HG03378 (cell line): ENCODE results near the gene C4BPA.

Source experiments
- ATAC-seq: cut with Tn5 transposase; IDR thresholded peaks from one replicate; pipeline ENCODE4 v1.9.1; 2021; ENCODE audit warnings: mild to moderate bottlenecking, moderate library complexity; ENCODE audit not compliant: unreplicated experiment

The C4BPA gene

DNA sequence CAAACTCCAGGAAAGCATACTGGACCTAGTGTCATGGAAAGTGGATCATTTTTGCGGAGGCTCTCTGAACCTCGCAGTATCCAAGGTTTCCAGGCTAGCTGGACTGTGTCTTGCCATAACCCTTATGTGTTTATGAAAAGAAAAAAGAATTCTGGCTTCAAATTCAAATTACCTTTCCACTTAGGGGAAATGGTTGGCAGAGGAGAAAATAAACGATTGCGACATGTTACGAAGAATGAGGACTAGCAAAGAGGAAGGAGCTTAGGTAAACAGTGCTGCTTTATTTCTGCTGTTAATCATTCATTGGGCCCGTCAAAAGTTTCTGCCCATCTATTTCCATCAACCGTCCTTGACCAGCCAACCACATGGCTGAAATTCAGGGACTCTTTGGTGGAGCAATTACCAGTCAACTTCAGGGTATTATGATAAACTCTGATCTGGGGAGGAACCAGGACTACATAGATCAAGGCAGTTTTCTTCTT lies at the start of gene C4BPA:
Gene C4BPA (plus strand): TSS at position 342 of the 482 bp plus-strand sequence. CDS start 8,793 bp downstream, outside the sequence.
- no peak for ATAC-seq

DNA sequence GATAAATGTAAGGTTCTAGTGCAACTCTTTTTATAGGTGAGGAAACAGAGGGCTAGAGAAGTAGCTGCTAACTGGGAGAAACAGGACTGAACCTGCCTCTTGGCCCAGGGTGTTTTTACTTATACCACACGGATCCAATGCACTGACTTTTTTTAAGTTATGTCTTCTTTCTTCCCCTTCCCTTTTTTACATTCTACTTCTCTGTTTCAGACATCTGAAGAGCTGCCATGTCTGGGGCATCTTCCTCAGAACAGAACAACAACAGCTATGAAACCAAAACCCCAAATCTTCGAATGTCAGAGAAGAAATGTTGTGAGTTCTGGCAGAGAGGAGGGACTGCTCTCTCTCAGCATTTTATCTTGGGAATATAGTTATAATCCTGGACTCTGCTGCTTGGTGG lies 49.5 kb upstream of the C4BPA start:
- ATAC-seq: no peak

DNA sequence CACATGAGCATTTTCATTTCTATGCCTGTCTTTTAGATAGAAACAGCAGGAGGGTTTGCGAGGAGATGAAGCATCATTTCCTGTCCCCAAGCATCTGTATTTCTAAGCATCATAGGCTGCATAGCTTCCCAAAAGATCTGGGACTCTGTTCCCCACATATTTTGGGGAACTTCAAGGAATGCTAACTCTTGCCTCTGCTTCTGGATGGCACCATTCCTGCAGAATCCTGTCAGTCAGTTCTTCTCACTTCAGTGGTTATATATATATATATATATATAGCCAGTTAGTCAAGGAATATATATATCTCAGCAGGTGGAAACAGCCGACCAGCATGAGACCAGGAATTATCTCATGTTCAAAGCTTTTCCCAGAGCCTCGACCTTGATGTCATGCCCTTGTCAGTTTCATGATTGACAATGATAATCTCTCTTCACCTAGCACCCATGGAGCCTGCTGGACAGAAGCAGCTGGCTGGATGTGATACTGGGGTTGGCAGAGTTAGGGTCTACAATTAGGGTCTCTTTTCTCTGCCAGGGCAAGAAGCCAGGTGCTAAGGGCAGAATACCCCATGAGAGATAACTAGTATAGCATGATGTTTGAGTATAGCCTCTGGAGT lies 48.5 kb upstream of the C4BPA start:
- no peak for ATAC-seq

DNA sequence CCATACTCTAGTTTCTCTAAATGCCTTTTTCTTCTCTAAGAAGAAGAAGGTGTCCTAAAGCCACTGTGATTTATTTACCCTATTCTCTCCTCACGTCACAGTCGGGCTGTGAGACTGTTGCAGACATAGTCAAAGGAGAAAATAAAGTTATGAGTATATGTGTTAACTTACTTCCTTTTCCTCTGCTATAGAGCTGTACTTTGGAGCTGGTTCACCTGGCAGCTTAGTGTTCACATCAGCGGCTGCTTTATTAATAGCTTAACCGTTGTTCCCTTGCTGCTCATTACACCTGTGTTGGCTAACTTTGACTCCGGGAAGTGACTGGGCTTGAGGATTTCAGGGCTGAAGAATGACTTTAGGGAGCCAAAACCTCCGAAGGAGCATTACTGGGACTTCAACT lies 47.4 kb upstream of the C4BPA start:
- no peak for ATAC-seq

DNA sequence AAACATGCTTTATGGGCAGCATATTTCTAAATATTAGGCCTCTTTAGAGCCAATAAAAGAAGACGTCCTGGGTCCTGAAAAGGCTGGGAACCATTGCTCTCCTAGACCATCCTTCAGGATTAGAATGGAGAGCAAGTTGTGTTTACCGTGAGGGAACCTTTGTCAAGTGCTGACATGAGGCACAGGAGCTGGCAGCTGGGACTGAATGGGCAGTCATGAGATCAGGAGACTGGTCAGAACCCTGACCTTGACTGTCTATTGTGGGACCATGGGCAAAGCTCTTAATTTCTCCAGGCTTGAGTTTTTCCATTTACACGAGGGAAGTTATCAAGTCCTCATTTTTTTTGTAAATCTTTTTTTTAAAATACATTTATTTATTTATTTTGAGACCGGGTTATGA lies 45.8 kb upstream of the C4BPA start:
- no peak for ATAC-seq

DNA sequence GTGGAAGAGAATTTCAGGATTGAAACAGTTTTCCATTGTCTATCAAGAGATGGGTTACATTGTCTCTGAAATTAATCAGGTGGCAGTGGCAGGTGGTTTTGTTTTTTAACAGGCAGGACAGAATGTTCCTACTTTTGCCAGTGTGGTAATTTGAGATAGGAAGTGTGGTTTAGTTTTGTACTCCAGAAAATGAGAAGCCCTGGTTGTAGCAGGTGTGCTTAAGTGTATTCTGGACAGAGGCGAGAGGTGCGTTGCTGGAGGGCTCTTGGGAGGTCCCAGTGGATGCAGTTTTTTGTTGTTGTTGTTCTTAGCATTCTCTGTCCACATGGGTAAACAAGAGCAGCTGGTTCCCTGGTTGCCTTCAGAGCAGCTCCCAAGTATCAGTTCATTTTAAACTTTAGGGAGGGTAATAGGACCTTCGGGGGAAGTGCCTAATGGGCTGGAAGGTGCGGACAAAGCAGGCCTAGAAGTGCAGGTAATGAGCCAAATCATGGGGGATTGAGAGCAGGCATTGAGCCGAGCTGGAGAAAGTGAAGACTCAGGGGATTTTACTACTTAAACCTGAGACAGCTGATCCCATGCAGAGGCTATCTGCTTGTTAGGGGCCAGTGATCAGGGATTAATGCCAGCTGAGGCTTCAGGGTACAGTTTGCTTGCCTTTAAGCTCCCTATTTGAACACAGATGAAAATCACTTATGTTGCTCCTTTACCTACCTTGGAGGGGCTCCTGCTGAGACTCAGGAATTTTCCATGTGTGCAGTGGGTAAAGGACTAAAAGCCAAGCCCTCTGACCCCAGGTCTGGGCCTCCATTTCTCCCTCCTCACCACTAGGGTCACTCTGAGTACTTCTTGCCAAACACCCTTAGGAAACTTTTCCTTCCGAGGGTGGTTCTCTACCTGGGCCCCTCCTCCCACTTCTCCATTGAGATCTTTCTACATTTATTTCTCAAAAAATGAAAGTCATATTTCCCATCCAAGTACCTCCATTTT lies 44.9 kb upstream of the C4BPA start:
- no peak for ATAC-seq

DNA sequence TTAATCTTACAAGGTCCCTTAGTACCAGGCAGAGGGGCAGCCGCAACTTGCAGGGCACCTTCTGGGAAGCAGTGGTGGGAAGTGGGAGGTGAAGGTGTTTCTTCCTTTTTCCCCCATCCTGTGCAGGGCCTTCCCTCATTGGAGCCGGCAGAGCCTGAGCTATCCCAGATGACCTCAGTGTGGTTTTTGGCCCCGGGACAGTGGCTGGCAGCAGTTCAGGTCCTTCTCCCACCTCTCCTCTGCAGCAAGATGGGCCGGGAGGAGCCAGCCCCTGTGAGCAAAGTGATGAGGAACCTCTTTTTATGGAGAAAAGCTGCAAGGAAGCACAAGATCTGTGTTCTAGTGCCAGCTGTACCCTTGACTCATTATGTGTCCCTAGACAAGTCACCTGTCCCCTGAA lies 44.2 kb upstream of the C4BPA start:
- ATAC-seq: no peak

DNA sequence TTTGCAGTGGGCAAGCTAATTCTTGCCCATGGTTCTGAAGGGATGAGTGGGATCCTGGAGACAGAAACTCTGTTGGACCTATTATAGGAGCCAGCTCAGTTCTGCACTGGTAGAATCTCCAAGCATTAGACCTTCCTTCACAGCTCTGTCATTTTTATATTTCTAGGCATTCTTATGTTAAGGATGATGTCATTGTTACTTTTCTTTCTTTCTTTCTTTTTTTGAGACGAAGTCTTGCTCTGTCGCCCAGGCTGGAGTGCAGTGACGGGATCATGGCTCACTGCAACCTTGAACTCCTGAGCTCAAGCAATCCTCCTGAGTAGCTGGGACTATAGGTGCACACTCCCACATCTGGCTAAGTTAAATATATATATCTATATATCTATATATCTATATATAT lies 43.4 kb upstream of the C4BPA start:
- no peak for ATAC-seq

DNA sequence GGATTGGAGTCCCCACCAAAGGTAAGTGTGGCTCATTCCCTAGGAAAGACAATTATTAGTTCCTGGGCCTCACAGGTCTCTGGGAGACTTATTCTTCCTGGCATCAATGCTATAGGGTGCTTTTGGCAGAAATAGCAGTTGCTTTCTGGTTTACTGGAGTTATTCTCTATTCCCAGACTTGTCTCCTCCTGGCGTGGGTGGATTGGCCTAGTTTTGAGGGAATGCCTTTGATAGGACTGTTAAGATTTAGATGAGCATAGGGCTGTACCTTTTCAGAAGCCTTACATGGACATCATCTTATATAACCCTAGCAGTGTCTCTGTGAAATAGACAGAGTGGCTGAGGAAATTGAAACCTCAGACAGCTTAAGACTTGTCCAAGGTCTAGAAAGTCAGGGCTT lies 42.0 kb upstream of the C4BPA start:
- no peak for ATAC-seq

DNA sequence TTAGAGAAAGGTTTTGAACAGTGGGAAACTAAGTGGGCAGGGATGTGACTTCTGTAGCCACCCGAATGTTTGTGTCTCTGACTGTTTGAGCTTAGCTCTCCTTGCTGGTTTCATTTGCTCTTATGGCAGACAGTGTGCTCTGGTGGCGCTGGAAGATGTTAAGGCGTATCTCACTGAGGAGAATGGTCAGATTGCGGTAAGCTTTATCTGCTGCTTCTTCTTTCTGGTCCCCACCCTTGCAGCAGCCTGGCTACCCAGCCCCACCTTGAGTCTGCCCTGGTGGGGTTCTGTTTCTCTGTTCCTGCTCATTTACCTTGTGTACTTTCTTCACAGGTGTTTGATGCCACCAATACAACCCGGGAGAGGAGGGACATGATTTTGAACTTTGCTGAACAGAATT lies 41.0 kb upstream of the C4BPA start:
- ATAC-seq: no peak

DNA sequence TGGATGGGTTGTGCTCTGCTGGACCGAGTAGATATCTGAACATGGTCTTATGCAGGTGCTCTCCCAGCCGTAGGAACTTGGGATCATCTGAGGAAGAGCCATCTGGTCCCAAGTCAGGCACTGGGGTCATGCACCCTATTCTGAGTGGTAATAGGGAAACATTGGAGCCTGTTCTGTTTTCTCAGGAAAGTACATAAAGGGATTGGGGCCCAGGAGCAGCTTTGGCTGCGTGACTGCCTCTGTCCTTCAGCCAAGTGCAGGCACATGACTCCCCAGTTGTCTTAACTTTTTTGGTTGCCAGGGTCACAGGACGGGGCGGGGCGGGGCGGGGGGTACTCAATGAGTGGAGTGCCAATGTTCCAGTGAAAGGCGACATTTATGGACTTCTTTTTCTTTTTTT lies 39.5 kb upstream of the C4BPA start:
- no peak for ATAC-seq

DNA sequence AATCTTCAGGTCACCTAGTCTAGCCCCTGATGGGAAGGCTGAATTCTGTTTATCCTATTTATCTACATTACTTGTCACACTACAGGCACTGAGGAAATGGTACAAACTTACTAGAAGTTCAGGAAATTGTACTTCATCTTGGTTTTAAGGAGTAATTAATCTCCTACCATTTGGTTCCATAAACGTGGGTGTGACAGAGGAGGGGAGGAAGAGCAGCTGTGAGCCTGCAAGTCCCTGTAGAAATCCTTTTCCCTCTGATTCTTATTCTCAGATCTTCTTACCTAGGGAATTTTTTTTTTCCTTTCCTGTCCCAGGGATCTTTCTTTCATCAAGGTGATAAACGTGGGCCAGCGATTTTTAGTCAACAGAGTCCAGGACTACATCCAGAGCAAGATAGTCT lies 36.8 kb upstream of the C4BPA start:
- no peak for ATAC-seq

DNA sequence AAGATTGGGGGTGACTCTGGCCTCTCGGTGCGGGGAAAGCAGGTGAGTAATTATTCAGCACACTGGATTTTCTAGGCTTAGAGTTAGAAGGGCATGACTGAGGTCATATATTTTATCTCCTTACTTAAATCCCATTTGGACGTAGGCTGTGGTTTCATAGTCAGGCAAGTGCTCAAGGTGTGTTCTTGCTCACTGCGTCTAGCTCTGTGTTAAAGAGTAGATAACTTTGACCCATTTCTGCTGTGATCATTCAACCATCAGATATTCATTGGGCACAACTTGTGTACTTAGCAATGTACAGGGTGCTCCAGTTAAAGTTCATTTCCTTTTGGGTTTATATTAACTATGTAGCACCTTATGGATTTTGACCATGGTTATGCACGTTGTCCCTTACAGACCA lies 36.4 kb upstream of the C4BPA start:
- ATAC-seq: no peak

DNA sequence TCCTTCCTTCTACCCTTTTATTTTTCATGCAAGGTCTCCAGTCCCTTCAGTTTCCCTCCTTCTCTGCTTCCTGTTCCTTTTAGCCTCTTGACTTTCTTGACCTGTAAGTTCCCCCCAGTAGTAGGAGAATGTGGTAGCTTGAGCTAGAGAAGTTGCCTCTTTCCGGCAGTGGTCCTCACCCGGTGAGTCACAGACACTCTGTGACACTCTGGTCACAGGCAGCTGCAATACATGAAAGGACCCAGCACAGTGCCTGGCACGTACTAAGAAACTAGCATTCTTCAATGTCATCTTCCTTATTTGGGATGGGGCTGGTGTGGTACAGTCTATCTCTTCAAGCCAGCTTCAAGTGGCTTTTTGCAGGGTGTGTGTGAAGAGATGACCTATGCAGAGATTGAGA lies 35.0 kb upstream of the C4BPA start:
- no peak for ATAC-seq

DNA sequence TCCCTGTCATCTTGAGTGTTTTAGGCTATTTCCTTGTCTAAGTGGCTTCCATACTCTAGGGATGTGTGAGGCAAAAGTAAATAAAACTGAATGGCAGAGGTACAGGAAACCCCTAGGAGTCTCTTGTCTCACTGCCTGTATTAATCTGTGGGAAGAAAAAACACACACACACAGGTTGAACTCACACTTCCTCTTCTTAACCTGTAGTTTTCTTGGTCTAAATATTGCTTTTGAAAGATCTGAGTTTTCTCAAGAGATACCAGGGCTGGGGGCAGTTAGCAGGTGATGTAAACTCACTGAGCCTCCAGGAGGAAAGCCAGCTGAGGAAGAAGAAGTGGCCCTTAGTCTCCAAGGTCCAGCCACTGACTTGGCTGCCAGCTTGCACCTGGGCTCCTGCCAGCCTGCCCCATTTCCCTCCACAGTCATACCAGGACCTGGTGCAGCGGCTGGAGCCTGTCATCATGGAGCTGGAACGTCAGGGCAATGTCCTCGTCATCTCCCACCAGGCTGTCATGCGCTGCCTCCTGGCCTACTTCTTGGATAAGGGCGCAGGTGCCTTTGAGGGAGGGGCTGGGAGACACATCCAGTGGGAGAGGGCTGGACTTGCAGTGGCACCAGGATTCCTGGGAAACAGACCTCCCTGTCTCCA lies 34.1 kb upstream of the C4BPA start:
- ATAC-seq: no peak

DNA sequence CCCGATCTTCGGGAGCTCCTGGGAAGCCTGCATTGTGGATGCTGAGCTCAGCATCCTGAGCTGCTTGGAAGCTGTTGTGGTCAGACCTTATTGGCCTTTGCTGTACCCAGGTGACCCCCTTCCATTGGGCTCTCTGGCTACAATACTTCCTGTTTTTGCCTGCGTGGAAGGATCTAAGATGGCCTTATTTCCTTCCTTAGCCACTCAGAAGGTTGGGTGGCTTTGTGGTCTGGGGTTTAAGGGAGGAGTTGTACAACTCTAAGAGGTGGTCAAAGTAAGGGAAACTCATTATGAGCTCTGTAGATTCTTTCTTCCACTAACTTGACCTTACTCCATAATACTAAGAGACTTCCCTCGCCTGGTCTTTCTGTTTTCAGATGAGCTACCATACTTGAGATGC lies 33.2 kb upstream of the C4BPA start:
- no peak for ATAC-seq

DNA sequence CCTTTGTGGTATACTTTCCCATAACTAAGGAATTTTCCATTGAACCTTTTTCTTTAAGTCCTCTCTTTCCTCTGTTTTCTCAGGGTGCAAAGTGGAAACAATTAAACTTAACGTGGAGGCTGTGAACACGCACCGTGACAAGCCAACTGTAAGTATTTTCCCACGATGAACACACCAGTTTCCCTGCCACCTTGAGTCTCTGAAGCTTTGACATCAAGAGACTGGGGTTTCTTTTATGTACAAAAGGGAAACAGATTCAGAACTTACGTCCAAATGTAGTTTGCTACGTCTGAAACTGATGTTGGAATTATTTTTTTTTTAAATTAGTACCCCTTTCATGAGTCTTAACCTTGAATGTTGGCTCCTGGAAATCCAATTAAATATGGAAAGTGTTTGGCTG lies 32.6 kb upstream of the C4BPA start:
- ATAC-seq: no peak

DNA sequence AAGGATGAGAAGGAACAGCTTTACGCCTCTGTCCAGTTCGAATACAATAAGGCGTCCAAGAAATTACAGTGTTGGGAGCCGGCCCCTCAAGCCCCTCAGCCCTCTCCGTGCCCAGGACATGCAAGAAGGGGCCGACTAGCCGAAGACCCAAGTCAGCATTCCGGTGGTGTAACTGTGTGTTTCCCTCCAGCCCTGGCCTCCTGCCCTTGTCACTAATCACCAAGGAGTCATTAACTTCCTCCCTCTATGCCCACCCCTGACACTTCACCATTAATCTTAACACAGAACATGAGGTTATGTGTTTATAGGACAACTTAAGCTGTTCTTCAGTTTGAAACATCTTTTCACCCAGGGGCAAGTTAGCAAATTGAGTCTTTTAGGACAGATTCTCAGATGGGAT lies 31.8 kb upstream of the C4BPA start:
- ATAC-seq: no peak

DNA sequence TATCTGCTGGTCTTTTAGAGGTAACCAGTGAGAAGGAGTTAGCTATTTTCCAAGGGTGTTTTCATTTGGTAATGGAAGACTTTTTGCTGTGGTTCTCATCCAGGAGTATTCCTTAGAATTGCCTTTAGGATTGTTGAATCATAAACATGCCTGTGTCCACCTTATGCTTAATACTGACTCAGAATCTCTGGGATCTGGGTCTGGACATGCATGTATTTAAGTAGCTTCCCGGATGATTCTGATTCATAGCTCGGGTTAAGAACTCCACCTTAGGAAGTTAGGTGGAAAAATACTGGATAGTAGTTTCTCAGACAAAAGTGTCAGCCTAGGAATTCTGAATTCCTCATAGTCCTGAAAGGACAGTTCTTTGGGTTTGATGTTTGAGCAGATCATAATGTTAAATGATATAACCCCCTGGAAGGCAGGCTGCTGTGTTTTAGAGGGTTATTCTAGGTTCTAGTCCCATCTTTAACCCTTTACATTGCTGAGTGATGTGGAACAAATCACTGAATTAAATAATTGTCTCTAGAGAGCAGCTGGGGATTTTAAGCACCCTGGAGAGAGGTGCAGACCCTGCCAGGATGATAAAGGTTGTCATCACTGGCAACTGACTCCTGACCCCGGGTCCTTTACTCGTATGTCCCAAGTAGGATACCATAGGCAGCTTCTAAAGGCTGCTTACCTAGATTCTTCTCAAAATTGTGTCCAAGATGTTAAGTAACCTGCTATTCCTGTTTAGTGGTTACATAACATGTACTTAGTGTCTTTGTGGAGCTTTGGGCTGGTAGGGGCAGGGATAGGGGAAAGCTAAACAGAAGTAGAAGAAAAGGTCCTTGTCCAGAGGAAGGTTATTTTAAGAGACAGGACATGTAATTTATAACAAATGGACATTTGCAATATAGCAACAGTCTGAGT lies 29.9 kb upstream of the C4BPA start:
- ATAC-seq: no peak

DNA sequence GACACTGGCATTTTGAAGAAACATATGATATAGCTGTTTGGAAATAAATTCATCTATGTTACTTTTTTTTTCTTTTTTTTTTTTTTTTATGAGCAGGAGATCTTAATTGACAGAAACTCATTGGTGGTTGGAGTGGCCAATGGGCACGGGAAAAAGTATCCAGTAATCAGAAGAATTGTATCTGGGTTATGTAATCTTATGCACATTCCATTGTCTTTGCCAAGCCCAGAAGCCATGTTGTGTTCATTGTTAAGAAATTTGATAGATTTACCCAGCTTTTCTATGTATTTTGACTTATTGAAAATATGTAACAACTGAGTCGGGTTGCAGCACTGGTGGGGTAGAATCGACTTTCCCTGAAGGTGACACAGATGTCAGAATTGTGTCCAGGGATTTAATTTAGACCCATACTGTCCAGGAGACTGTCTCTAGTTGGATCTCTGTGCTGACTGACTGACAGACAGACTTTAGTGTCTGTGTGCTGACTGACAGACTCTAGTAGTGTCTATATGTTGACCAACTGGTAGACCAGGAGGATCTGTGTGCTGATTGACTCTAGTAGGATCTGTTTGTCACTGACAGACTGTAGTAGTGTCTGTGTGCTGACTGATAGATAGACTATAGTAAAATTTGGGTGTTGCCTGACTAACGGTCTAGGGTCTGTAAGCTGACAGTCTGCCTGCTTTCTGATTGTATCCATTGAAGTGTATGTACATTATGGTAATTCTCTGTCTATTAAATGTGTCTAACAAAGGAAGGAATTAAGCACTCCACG lies 27.7 kb upstream of the C4BPA start:
- no peak for ATAC-seq
